NCI-H1092 (cell line): Measurements from ENCODE around the gene SLC9A4.

ENCODE experiments used
- DNase-seq: peaks from one replicate; lab custom pipeline; 2025; lab: John Stamatoyannopoulos, UW

Gene SLC9A4

DNA sequence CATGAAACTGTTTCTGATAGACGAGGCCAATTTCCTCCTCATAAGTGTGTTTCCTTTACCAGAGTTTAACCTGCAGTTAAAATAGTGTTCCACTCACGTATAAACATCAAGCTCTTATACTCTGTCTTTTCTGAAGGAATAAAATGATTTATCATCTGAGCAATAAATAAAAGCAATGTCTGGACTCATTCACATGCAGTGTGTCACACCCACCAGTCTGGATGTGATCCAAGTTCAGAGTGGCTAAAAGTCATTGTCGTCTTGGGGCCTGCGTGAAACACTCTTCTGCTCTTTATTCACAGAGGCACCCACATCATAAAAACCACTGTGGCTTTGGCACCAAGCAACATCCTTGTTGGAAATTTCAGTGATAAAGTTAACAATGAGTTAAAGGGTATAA is 19.5 kb upstream of the SLC9A4 start:
- no peak for DNase-seq

DNA sequence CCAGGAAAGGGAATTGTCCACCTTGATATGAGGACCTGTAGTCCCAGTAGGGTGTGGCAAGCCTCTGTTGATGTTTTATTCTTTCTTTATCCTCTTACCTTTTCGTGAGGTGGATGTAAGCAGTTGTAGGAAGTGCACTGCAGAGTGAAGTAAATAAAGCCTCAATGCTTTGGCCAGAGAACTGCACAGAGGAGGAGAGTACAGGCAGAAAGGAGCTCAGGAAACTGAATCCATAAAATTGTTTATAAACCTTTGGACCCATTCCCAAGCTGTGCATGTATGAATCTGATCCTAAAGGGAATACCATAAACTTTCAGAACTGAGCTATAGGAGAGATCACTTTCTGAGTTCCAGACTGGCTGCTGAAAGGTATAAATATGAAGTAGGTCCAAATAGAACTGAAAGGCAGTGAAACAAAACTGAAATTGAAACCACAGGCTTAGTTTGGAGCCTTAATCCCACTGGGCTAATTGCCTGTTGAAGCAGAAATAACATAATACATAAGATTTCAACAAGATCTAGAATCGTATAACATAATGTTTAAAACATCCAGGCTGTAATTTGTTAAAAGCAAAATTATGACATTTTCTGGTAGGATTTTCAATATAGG is 17.9 kb upstream of the SLC9A4 start:
- DNase-seq: no peak

DNA sequence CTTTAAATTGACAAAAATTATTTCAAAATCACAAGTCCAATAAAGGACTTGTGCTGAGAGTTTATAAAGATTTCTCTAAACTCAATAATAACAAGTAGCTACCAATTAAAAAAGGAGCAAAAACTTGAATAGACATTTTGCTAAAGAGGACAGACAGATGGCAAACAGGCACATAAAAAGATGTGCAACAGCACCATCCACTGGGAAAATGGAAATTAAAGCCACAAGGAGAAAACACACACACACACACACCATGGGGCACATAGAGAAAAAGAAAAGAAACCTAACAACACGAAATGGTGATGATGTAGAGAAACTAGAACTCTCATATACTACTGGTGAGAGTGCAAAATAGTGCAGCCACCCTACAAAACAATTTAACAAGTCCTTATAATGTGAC is 12.6 kb upstream of the SLC9A4 start:
- no peak for DNase-seq

DNA sequence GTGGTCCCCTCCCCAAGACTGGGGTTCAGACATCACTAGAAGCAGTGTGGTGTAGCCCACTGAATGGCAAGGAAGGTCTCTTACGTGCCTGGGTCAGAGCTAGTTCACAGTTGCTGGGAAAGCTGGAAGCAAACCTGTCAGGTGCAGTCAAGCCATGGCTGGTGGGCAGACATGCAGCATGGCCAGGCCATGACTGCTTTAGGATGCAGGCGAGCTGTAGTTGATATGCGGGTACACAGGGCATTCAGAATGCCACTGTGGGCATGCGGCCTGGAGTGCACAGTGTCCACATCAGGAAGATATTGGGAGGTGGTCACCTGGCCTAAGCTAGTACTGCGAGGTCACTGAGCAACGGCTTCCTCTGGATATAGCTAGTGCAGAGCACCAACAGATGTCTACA is 11.8 kb upstream of the SLC9A4 start:
- DNase-seq: no peak

DNA sequence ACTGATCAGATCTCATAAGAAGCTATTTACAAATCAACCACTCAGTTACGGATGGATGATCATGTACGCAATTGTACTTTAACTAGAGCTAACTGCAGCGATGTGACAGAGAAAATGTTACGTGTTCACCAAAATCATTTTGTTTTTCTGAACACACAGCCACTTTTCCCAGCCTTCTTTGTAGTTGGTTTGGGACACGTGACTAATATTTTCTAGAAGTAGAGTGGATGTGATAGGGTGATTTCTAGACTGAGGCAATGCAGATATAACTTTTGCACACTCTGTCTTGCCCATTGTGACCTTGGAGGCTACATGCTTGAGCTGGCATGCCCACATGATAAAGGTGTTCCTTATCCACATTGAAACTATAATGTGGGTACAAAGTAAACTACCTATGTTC is 9.9 kb upstream of the SLC9A4 start:
- DNase-seq: no peak

DNA sequence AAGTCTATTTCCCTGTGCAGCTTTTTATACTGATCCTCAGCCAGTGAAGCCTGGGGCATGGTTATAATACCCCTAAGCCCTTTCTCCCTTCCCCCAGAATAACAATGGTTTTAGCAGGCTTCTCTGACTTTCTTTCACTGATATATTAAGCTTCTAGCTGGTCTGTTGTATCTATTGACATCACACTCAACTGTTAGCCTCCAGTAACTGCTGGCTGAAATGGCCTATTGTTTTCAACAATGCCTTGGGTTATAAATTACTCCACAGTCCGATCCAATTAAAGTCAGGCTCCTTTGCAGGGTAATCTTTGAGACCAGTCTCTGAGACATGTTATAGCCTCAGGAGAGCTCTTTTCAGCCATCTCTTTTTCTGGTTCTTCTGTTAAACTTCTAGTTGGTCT is 2.9 kb upstream of the SLC9A4 start:
- DNase-seq: no peak

- no peak for DNase-seq
These were observed 605 bp downstream of the SLC9A4 start for GRCh38 chr2:102473631-102474030.

DNA sequence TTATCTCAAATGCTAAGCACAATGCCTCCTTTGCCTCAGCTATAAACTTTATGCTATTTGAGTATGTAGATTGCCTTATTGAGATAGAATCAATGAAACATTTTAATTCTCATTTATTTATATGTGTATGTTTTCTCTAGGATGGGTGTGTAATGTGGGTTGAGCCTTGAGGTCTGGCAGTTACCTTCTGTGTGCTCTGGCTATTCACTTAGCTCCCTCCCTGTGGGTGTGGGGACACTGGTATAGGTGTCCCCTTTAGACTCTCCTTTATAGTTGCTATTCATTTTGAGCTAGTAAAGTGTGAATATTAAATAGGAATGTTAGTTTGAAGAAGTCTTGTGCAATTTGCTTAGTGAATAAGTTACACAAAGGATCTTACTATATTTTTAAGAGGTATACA is 1.8 kb downstream of the SLC9A4 start:
- DNase-seq: no peak

DNA sequence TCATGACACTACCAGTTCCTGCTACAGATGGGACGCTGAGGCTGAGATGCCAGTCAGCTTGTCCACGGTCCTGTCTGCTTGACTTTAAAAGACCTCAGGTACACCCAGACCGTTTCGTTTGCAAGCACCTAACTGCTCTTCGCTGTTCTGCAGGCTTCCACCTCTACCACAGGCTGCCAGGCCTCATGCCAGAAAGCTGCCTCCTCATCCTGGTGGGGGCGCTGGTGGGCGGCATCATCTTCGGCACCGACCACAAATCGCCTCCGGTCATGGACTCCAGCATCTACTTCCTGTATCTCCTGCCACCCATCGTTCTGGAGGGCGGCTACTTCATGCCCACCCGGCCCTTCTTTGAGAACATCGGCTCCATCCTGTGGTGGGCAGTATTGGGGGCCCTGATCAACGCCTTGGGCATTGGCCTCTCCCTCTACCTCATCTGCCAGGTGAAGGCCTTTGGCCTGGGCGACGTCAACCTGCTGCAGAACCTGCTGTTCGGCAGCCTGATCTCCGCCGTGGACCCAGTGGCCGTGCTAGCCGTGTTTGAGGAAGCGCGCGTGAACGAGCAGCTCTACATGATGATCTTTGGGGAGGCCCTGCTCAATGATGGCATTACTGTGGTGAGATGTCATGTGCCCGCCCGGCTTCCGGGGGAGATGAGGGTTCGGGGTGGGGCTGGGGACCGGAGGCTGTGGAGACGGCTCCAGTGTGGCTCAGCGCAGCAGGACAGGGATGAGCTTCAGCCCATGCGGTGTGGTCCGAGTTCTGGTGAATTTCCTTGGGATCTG is 5.9 kb downstream of the SLC9A4 start:
- no peak for DNase-seq

DNA sequence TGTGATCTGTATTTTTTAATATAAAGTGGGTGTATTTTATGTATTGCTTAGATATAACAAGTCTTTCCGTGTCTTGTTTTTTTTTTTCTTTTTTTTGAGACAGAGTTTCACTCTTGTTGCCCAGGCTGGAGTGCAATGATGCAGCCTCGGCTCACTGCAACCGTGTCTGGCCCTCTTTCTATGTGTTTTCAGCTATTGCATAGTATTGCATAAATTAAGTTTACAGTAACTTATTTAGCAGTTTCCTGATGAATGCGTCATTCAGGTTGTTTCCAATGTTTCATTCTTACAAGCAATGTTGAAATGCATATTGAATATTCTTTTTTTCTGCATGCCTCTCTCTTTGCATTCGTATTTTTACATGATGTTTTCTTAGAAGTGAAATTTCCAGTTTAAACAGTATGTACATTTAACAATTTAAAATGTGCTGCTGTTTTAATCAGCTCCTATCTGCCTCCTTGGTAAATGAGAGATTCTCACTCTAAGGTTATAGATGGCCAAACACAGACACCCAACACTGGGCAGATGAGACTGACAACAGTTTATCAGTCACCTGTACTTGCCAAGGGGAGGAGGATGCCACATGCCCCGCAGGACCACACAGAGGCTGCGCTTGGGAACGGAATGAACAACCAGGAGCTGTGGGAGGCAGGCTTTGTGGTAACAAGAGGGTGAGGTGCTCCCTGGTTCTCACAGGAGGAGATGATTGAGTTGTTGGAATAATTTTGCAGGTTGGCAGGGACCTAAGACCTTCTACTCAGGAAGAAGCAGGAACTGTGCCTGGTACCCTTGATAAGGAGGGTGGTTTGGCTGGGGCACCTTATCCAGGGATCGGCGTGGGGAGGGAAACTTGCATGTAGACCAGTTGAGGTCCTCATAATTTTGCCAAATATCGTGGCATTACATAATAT is 7.5 kb downstream of the SLC9A4 start:
- DNase-seq: no peak

DNA sequence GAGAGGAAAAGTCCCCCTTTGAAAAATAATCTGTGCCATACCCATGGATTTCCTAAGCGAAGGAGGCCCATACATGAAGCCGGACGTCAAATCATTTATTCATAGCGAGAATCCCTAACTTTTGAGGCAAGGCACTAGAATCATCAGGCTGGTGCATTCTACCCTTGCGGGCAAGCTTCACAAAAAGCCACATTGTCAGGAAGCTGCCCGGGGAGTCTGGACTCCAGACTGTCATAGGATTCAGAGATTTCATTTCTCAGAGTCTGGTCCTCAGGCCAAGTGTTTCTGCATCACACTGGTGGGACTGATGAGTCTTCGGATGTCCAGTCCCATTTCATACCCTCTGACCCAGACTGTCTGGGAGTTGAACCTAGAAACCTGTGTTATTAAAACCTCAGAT is 8.9 kb downstream of the SLC9A4 start:
- no peak for DNase-seq

GRCh38 chr2:102483086-102483485 is 10.1 kb downstream of the SLC9A4 start:
- no peak for DNase-seq

- DNase-seq: no peak
These were observed 11.5 kb downstream of the SLC9A4 start for GRCh38 chr2:102484310-102485061.

DNA sequence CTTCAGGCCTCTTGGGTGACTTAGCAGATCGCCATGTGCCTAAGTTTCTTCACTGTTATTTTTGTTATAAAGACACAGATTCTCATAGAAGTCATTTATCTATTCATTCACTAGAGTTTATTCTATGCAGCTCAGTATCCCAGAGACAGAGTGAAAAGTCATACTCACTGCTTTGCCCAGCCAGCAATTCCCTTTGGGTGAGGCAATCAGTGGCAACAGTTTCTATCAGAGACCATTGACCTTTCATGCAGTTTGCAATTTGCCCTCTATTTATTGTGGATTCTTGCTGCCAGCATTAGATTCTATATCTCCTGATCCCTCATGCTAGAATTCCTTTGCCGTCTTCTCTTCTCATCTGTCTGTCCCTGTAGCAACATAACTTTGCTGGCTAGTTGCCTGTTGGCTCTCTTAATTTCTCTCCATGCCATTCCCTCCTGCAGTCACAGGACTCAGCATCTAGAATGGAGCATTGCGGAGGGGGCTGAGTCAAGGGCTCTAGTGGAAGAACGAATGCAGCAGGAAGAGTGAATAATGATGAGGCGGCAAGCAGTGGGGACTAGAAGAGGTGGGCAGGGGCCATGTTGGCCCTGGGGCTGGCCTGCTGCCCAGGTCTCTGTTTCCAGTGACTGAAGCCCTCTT is 12.2 kb downstream of the SLC9A4 start:
- DNase-seq: no peak

DNA sequence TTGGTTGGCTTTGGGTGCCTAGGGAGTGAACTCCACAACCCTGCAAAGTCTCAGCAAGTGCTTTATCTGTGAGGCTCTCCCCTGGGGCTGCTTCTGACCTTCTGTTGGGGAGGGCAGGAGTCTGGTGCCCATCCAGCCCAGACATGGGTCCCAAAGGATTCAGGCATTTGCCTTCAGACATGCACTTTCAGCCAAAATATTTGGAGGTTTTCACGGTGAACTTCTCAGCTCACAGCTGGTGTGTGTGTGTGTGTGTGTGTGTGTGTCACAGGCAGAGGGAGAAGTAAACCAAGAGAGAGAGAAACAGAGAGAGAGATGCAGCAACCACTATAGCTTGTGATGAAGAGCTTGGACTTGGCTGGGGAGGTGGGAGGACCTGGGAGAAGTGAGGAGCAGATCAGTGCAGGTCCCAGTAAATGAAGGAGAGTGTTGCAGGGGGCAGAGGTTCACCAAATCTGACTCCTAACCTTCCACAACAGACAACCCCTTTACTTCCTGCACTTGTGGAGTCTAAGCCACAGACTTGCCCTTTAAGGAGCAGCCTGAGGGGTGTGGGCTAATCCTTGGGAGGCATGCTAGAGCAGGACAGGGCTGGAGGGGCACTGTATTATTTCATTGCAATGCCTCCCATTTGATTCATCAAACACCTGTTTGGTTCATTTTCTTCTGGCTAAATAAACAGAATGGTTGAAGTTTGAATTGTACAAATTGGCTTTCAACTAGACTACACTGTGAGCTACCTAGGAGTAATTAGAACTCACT is 14.1 kb downstream of the SLC9A4 start:
- DNase-seq: no peak

GRCh38 chr2:102487761-102488462 is 14.9 kb downstream of the SLC9A4 start:
- DNase-seq: no peak

GRCh38 chr2:102489646-102490045 is 16.6 kb downstream of the SLC9A4 start:
- no peak for DNase-seq

GRCh38 chr2:102492006-102492405 is 19.0 kb downstream of the SLC9A4 start:
- DNase-seq: no peak

DNA sequence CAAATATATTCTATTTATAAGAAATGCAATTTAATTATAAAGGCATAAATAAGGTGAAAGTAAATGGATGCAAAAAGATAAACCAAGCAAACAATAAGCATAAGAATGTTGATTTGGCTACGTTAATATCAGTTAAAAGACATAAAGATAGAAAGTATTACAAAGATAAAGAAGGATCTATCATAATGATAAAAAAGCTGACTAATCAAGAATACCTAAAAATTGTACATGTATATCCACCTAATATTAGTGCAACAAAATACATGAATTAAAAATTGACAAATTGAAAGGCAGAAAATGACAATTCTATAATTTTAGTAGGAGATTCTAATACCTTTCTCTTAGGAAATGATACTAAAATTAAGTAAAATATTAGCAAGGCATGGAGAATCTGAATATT is 21.5 kb downstream of the SLC9A4 start:
- no peak for DNase-seq

DNA sequence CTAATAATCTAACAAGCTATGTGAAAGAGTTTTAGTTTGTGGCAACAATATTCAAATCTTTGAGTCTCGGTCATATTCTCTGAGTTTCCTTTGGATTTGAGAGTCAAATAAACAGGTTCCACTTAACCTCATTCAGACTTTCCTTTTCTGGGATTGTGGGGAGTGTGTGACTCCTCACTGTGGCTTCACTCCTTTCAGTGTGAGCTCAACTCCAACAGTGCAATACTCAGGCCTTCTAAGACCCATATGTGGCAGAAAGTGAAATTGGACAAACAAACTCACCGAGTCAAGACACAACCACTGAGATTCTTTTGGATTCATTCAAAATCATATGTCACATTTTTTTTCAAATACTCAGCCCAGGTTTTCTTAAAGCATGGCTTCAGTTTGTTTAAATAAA is 25.4 kb downstream of the SLC9A4 start:
- no peak for DNase-seq
